ENCODE results near the gene CDK14.

Gene CDK14

DNA sequence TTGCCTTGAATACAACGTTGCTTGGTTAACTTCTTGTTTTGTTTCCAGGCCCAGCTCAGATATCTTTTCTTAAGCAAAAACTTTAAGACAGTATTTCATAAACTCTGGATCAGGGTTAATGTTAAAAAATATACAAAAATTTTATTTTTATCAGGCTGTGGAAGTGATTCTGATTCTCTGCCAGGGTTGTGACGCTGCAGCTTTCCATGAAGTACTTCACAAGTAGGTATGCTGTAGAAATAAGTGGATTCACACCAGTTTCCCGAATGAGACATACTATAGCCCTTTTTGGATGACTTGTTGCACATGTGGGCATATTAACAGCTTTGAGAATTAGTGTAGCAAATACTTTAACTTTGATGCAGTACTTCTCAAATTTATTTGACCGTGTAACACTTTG, 70.1 kb downstream of the CDK14 start:
- no peak overlapping the region for H3K27ac Mint-ChIP-seq

DNA sequence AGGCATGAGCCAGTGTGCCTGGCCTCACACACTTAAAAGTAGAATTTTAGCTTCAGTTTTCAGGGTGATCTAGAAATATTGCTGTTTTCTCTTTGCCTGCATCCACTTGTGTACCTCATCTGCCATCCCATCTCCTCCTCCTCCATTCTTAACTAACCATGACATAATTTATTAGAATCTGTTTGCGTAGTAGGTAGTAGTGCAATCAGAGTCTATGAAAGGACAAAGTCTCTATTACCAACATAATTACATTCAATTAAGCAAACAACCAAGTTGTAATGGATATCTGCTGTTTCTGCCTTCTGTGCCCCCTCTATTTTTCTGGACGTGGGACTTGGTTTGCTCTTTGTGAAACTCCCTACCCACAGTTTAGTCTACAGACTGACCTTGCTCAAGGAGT, 72.9 kb downstream of the CDK14 start:
- ATAC-seq (replicated peaks): no peak
- H3K4me1 Mint-ChIP-seq: peaks cover 31 to 63% of the 10 kb centered on the region in 2 donors
- DNase-seq: no peak
- no peak overlapping the region for H3K4me3 Mint-ChIP-seq
- peaks cover 10 to 19% of the 10 kb centered on the region in 2 donors for H3K36me3 Mint-ChIP-seq
- H3K9me3 Mint-ChIP-seq: peaks cover 3 to 5% of the 10 kb centered on the region in 2 donors
- H3K27me3 Mint-ChIP-seq: no peaks in the 10 kb centered on the region
- no peak overlapping the region for H3K27ac Mint-ChIP-seq

More for the DNA sequence above, 70.1 kb downstream of the CDK14 start:
- Mint-ChIP-seq H3K9me3 (peaks cover 3 to 5% of the 10 kb centered on the region in 2 donors), H3K27me3 (no peaks in the 10 kb centered on the region), H3K4me1 (peaks cover 45 to 71% of the 10 kb centered on the region in 2 donors), H3K4me3 (no peak overlapping the region), H3K36me3 (peaks cover 11 to 20% of the 10 kb centered on the region in 2 donors)
- ATAC-seq (replicated peaks) (no peak), DNase-seq (no peak)

DNA sequence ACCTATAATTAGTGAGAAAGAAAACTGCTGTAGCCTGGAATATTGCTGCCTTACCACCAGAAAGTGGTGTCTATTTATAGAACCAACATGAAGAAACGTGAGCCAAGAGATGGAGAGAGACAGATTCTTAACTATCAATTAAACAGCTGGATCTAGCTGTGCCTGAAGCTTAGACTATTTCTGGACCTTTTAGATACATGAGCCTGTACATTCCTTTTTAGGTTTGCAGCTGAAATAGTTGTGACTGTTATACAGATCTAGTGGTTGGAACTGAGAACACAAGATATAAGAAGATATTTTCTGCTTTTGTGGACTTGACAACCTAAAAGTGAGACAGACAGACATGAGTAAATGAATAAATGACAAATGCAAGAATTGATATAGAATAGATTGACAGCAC, 73.4 kb downstream of the CDK14 start:
- DNase-seq (no peak), ATAC-seq (replicated peaks) (no peak)
- H3K4me1 Mint-ChIP-seq: peaks cover 34 to 68% of the 10 kb centered on the region in 2 donors
- peaks cover 3 to 5% of the 10 kb centered on the region in 2 donors for H3K9me3 Mint-ChIP-seq
- no peaks in the 10 kb centered on the region for H3K27me3 Mint-ChIP-seq
- H3K4me3 Mint-ChIP-seq: no peak overlapping the region
- H3K27ac Mint-ChIP-seq: no peak overlapping the region
- H3K36me3 Mint-ChIP-seq: peaks cover 10 to 17% of the 10 kb centered on the region in 2 donors

- Mint-ChIP-seq H3K36me3 (peaks cover 10 to 22% of the 10 kb centered on the region in 2 donors), H3K27me3 (no peaks in the 10 kb centered on the region), H3K4me1 (peaks cover 29 to 68% of the 10 kb centered on the region in 2 donors), H3K27ac (no peak overlapping the region), H3K4me3 (no peak overlapping the region), H3K9me3 (peaks cover 3 to 5% of the 10 kb centered on the region in 2 donors)
- ATAC-seq (replicated peaks) (no peak), DNase-seq (no peak)
Measured at GRCh38 chr7:90671571-90671970, 75.5 kb downstream of the CDK14 start.

DNA sequence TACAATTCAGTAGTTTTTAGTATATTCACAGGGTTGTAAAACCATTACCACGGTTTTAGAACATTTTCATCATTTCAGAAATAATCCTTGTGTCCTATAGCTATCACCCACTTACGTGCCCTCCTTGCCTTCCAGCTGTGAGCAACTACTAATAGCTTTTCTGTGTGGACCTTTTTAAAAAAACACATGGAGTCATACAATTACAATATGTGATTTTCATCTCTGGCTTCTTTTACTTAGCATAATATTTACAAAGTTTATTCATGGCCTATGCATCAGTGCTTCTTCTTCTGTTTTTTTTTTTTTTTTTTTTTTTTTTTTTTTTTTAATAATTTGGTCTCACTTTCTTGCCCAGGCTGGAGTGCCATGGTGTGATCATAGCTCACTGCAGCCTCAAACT, 76.1 kb downstream of the CDK14 start:
- DNase-seq: no peak
- H3K4me1 Mint-ChIP-seq: peaks cover 31 to 74% of the 10 kb centered on the region in 2 donors
- H3K36me3 Mint-ChIP-seq: peaks cover 10 to 21% of the 10 kb centered on the region in 2 donors
- H3K27me3 Mint-ChIP-seq: no peaks in the 10 kb centered on the region
- no peak overlapping the region for H3K4me3 Mint-ChIP-seq
- no peak overlapping the region for H3K27ac Mint-ChIP-seq
- no peak for ATAC-seq (replicated peaks)
- H3K9me3 Mint-ChIP-seq: peaks cover 3 to 5% of the 10 kb centered on the region in 2 donors

DNA sequence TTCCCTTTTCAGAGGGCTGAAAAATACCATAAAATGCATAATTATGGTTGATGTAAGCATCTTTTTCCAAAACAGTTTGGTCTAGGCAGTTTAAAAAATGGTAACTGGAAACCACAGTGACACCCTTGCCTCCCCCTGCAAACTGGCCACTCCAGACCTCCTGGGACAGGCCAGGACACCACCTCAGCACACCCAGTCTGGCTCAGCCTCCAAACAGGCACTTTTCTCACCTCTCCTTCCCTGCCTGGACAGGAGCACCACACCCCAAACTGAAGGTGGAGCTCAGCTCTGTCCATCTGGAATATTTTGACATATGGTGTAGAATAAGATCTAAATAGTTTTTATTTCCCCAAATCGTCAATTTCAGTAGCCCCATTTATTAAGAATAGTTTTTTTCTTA, 78.5 kb downstream of the CDK14 start:
- no peak for ATAC-seq (replicated peaks)
- Mint-ChIP-seq H3K36me3 (peaks cover 6 to 17% of the 10 kb centered on the region in 2 donors), H3K4me3 (no peak overlapping the region), H3K27me3 (no peaks in the 10 kb centered on the region), H3K9me3 (peaks cover under 1 to 5% of the 10 kb centered on the region in 2 donors), H3K4me1 (peaks cover 34 to 74% of the 10 kb centered on the region in 2 donors), H3K27ac (no peak overlapping the region)
- no peak for DNase-seq

GRCh38 chr7:90675982-90676381, 79.9 kb downstream of the CDK14 start:
- H3K36me3 Mint-ChIP-seq: peaks cover 2 to 7% of the 10 kb centered on the region in 2 donors
- DNase-seq (no peak), ATAC-seq (replicated peaks) (no peak)
- no peak overlapping the region for H3K27ac Mint-ChIP-seq
- peaks cover 25 to 60% of the 10 kb centered on the region in 2 donors for H3K4me1 Mint-ChIP-seq
- no peak overlapping the region for H3K4me3 Mint-ChIP-seq
- no peaks in the 10 kb centered on the region for H3K9me3 Mint-ChIP-seq
- H3K27me3 Mint-ChIP-seq: no peaks in the 10 kb centered on the region

- ATAC-seq (replicated peaks): no peak
- no peaks in the 10 kb centered on the region for H3K27me3 Mint-ChIP-seq
Measured at GRCh38 chr7:90677486-90678404, 81.6 kb downstream of the CDK14 start.

GRCh38 chr7:90678986-90679385, 82.9 kb downstream of the CDK14 start:
- Mint-ChIP-seq H3K4me1 (peaks cover 28 to 57% of the 10 kb centered on the region in 2 donors), H3K27ac (no peak overlapping the region), H3K9me3 (no peaks in the 10 kb centered on the region), H3K4me3 (no peak overlapping the region), H3K27me3 (no peaks in the 10 kb centered on the region), H3K36me3 (peaks cover 0 to 5% of the 10 kb centered on the region in 2 donors)
- ATAC-seq (replicated peaks) (no peak), DNase-seq (no peak)

More at GRCh38 chr7:90677486-90678404, 81.6 kb downstream of the CDK14 start:
- no peaks in the 10 kb centered on the region for H3K9me3 Mint-ChIP-seq
- H3K4me3 Mint-ChIP-seq: no peak overlapping the region
- H3K4me1 Mint-ChIP-seq: peaks cover 22 to 52% of the 10 kb centered on the region in 2 donors
- no peak for DNase-seq
- peak overlapping the region; percentile 27 for H3K27ac Mint-ChIP-seq
- H3K36me3 Mint-ChIP-seq: peaks cover 0 to 5% of the 10 kb centered on the region in 2 donors

DNA sequence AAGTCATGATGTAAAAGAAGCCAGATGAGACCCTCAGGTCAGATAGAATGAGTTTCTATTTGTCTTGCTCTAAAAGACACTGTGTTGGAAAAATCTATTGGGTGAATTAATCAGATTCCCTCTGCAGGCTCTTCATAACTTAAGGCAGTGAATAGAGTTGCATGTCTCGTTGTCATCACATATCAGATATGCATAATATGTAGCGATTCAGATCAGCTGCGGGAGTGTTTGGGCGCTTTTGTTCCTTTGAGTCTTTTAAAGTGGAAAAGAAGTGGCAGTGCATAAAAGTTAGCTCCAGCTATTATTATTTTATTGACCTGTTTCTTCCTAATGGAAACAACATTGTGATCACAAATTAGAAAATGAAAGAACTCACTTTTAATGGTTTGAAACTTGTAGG, 84.4 kb downstream of the CDK14 start:
- peaks cover 28 to 50% of the 10 kb centered on the region in 2 donors for H3K4me1 Mint-ChIP-seq
- no peaks in the 10 kb centered on the region for H3K27me3 Mint-ChIP-seq
- H3K27ac Mint-ChIP-seq: no peak overlapping the region
- ATAC-seq (replicated peaks) (no peak), DNase-seq (no peak)
- no peak overlapping the region for H3K4me3 Mint-ChIP-seq
- no peaks in the 10 kb centered on the region for H3K9me3 Mint-ChIP-seq
- peaks cover 0 to 5% of the 10 kb centered on the region in 2 donors for H3K36me3 Mint-ChIP-seq

GRCh38 chr7:90681336-90682022, 85.4 kb downstream of the CDK14 start:
- DNase-seq: no peak
- H3K4me1 Mint-ChIP-seq: peaks cover 25 to 44% of the 10 kb centered on the region in 2 donors
- no peaks in the 10 kb centered on the region for H3K27me3 Mint-ChIP-seq
- no peak overlapping the region for H3K4me3 Mint-ChIP-seq
- H3K27ac Mint-ChIP-seq: no peak overlapping the region
- no peaks in the 10 kb centered on the region for H3K36me3 Mint-ChIP-seq
- ATAC-seq (replicated peaks): no peak
- no peaks in the 10 kb centered on the region for H3K9me3 Mint-ChIP-seq

DNA sequence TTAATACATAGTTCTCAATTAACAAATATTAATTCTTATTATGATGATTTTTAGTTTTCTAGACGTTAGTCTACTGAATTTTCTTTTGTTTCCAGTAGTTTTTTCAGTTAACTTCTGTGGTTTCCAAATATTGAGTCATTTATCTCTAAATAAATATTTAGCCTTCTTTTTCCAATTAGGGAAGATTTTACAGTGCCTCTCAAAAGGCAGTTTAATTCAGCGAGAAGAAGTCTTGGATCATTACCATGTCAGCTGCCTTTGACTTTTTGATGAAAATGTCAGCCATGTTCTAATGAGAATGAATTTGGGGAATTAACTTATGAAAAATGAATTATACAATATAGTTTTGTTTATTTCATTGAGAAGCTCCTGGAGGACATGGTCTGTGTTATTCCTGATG, 90.0 kb downstream of the CDK14 start:
- DNase-seq: no peak
- H3K9me3 Mint-ChIP-seq: no peaks in the 10 kb centered on the region
- H3K36me3 Mint-ChIP-seq: peaks cover under 1 to 2% of the 10 kb centered on the region in 2 donors
- H3K27ac Mint-ChIP-seq: no peak overlapping the region
- H3K27me3 Mint-ChIP-seq: no peaks in the 10 kb centered on the region
- peaks cover 31 to 56% of the 10 kb centered on the region in 2 donors for H3K4me1 Mint-ChIP-seq
- ATAC-seq (replicated peaks): no peak
- no peak overlapping the region for H3K4me3 Mint-ChIP-seq

GRCh38 chr7:90688810-90689209, 92.7 kb downstream of the CDK14 start:
- no peaks in the 10 kb centered on the region for H3K27me3 Mint-ChIP-seq
- H3K4me3 Mint-ChIP-seq: no peak overlapping the region
- peak in 1 of 2 donors; percentile 25 for ATAC-seq (replicated peaks)
- peaks cover 33 to 59% of the 10 kb centered on the region in 2 donors for H3K4me1 Mint-ChIP-seq
- peaks cover 4 to 12% of the 10 kb centered on the region in 2 donors for H3K36me3 Mint-ChIP-seq
- no peak for DNase-seq
- no peak overlapping the region for H3K27ac Mint-ChIP-seq
- no peaks in the 10 kb centered on the region for H3K9me3 Mint-ChIP-seq

GRCh38 chr7:90689260-90689659, 93.1 kb downstream of the CDK14 start:
- DNase-seq (no peak), ATAC-seq (replicated peaks) (no peak)
- Mint-ChIP-seq H3K27ac (no peak overlapping the region), H3K9me3 (no peaks in the 10 kb centered on the region), H3K36me3 (peaks cover 5 to 13% of the 10 kb centered on the region in 2 donors), H3K4me1 (peaks cover 33 to 60% of the 10 kb centered on the region in 2 donors), H3K4me3 (no peak overlapping the region), H3K27me3 (no peaks in the 10 kb centered on the region)

Measured in stimulated activated naive B cell treated with anti-CD40 and anti-IgM and Interleukin-4, amounts not matched to agents 10 μg/mL and 1 μg/mL and 100 μg/mL, for 72 hours (primary cell).